RWPE1 (cell line): ENCODE data around the gene VSTM4.

Experiments used
- CTCF ChIA-PET: fragments of 350-600 bp; sonication (Branson Sonifier 250); formaldehyde crosslinking; extraction: SDS; loops from one replicate; lab custom pipeline; 2021; lab: Yijun Ruan, JAX
- POLR2A ChIA-PET: fragments of 400-600 bp; formaldehyde crosslinking; extraction: SDS; loops from one replicate; lab custom pipeline; 2020; ENCODE audit warnings: antibody characterized with exemption; ENCODE audit not compliant: low non-redundant PET; lab: Yijun Ruan, JAX
- DNase-seq: peaks from one replicate; pipeline ENCODE4 v3.0.0; 2012; ENCODE audit warnings: low spot score
- H3K27ac ChIP-seq: fragments of 450-650 bp; 2 replicates; pipeline ENCODE4 v1.5.1; 2017
- TF ChIP-seq, protein P1 (sequence below): fragments of 450-650 bp; conservative IDR thresholded peaks from 2 replicates; pipeline ENCODE4 v1.5.1; 2017; ENCODE audit warnings: low read depth, mild to moderate bottlenecking

The VSTM4 gene

DNA sequence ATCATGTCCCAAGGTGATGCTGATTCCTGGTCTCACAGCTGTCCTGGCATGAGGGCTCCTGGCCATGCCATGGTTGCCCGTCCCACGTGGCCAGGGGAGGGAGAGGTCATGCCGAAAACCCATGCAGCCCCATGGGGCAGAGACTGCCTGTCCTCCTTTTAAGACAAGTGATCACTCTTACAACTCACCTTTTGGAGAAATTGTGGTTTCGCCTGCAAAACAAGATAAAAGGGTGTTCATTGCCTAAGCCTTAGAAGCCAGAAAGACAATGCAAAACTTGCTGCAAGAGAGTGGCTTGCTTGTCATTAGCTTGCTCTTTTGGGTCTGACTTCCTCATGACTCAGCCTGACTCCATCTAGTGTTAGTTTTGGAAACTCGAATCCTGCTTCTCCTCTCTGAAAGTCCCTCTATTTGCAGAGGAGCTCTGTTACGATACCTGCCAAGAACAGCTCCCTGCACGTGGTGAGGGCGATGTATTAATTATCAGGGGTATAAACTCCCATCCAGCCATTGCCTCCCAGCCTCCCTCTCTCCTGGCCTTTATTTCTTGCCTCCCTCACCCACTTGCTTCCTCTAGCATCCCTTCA lies 46.2 kb upstream of the VSTM4 start:
- no peak overlapping the region for H3K27ac ChIP-seq
- ChIA-PET POLR2A (no interaction called here), CTCF (interaction anchor here (0.5 to 2.7 kb wide), 10 partner anchors 11 to 269 kb away, joined by 3 to 11 read pairs (median 4); no protein-coding TSS in a partner anchor)
- DNase-seq, result no peak
- TF ChIP-seq, protein P1, sequence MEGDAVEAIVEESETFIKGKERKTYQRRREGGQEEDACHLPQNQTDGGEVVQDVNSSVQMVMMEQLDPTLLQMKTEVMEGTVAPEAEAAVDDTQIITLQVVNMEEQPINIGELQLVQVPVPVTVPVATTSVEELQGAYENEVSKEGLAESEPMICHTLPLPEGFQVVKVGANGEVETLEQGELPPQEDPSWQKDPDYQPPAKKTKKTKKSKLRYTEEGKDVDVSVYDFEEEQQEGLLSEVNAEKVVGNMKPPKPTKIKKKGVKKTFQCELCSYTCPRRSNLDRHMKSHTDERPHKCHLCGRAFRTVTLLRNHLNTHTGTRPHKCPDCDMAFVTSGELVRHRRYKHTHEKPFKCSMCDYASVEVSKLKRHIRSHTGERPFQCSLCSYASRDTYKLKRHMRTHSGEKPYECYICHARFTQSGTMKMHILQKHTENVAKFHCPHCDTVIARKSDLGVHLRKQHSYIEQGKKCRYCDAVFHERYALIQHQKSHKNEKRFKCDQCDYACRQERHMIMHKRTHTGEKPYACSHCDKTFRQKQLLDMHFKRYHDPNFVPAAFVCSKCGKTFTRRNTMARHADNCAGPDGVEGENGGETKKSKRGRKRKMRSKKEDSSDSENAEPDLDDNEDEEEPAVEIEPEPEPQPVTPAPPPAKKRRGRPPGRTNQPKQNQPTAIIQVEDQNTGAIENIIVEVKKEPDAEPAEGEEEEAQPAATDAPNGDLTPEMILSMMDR, result no peak

DNA sequence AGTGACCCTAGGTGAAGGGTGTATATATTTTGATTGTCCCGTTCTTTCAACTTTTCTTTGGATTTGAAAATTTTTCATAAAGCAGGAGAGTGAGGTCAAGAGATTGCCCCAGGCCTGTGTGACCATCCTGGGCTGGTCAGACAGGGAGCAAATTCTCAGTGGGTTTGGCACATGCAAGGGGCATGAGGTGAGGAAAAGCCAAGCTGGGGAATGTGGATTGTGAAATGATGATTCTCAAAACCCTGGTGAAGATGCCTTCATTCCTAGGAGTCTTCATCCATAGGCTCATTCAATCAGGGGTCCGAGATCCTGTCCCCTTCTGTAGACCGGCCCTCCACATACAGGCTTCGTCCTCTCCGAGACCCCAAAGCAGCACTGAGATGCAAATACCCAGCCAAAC lies 45.5 kb upstream of the VSTM4 start:
- TF ChIP-seq, protein P1, result no peak
- POLR2A ChIA-PET, result no interaction called here

DNA sequence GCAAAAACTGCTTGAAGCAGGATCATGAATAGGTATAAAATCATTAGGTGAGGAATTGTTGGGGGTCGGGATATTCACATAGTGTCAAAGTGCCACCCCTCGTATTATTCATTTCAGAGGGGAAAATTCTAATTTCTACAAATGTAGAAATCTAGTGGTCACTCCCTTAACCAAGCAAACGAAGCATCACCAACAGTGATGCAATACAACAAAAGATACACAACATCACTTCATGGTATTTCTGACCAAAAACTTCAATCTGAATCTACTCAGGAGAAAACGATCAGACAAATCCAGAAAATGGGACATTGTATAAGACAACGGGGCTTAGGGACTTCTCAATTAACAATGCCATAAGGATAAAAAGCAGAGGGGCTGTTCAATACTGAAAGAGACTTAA lies 44.8 kb upstream of the VSTM4 start:
- no peak overlapping the region for H3K27ac ChIP-seq
- CTCF ChIA-PET, result interaction anchor here (1.1 kb wide), 1 partner anchor 8 kb away, joined by 3 read pairs; no protein-coding TSS in a partner anchor
- no peak for DNase-seq
- TF ChIP-seq, protein P1, result no peak
- POLR2A ChIA-PET, result no interaction called here

More for the DNA sequence above, 45.5 kb upstream of the VSTM4 start:
- DNase-seq, result no peak
- CTCF ChIA-PET, result interaction anchor here (1.4 to 2.7 kb wide), 2 partner anchors 12 to 184 kb away, joined by 4 to 11 read pairs; no protein-coding TSS in a partner anchor
- H3K27ac ChIP-seq, result no peak overlapping the region

DNA sequence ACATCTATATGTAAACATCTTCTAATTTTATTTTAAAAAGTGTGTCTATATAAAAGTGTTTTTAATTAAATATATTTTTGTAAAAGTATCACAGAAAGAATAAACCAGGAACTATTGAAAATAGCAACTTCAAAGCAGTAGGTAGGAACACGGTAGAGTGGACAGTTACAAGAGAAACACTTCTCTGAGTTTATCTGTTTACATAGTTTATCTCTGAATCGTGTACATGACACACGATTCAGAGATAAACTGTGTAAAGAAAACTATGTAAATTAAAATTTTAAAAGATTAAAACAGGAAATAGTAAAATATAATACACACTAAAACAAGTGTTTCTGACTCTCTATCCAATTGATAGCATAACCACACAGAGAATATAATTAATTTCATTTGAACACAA lies 43.6 kb upstream of the VSTM4 start:
- DNase-seq, result no peak
- ChIA-PET CTCF (no interaction called here), POLR2A (no interaction called here)
- TF ChIP-seq, protein P1, result no peak
- no peak overlapping the region for H3K27ac ChIP-seq

DNA sequence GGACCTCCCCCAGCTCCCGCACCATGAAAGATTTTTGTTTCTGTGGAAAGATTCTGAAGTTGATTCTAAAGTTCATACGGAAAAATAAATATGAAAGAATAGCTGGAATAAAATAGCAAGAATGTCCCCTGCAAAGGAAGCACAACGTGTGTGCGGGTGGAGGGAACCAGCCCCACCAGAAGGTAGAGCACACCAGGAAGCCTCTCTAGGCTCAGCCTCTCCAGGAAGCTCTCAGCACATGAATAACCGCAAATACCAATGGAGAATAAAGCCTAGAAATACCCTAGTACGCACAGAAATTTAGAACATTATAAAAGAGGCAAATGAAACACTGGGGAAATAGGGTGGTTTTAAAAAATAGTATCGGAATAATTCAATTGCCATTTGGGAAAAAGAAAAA lies 43.1 kb upstream of the VSTM4 start:
- ChIA-PET CTCF (interaction anchor here (0.6 to 0.7 kb wide), 2 partner anchors 22 to 241 kb away, joined by 3 to 5 read pairs; no protein-coding TSS in a partner anchor), POLR2A (no interaction called here)
- TF ChIP-seq, protein P1, result no peak
- H3K27ac ChIP-seq, result no peak overlapping the region
- no peak for DNase-seq

DNA sequence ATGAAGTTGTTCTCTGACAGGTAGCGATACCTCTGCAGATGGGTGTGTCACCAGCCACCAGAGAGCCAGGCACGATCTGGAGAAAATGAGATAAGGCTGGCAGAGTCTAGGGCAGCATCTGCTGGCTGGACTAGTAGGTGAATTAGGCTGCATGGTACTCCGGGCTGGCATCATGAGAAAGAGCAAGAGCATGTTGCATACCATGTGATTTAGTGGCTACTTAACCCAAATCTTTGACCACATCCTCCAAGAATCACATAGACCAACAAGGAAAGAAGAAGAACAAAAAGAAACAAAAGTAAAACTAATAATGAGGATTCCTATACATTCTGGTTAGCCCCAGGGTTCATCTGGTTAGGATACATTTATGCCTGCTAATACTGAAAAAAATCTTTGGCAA lies 41.9 kb upstream of the VSTM4 start:
- DNase-seq, result no peak
- CTCF ChIA-PET, result interaction anchor here (0.5 kb wide), 1 partner anchor 209 kb away, joined by 3 read pairs; no protein-coding TSS in a partner anchor
- TF ChIP-seq, protein P1, result no peak
- no peak overlapping the region for H3K27ac ChIP-seq
- POLR2A ChIA-PET, result no interaction called here
